Activated CD4-positive, alpha-beta T cell treated with anti-CD3 and anti-CD28 coated beads, Interleukin-2, amount 50 U/mL, for 48 hours (primary cell): ENCODE results near the gene BCKDHB.
"Not testable (repeated sequence)": the region's sequence is repeated elsewhere in the genome, so short reads cannot be mapped to it uniquely, and the experiment has no call there.

Experiments
- DNase-seq, 2 experiments: peaks; one replicate each; pipeline ENCODE4 v3.0.0-alpha.2; 2020

BCKDHB gene

DNA sequence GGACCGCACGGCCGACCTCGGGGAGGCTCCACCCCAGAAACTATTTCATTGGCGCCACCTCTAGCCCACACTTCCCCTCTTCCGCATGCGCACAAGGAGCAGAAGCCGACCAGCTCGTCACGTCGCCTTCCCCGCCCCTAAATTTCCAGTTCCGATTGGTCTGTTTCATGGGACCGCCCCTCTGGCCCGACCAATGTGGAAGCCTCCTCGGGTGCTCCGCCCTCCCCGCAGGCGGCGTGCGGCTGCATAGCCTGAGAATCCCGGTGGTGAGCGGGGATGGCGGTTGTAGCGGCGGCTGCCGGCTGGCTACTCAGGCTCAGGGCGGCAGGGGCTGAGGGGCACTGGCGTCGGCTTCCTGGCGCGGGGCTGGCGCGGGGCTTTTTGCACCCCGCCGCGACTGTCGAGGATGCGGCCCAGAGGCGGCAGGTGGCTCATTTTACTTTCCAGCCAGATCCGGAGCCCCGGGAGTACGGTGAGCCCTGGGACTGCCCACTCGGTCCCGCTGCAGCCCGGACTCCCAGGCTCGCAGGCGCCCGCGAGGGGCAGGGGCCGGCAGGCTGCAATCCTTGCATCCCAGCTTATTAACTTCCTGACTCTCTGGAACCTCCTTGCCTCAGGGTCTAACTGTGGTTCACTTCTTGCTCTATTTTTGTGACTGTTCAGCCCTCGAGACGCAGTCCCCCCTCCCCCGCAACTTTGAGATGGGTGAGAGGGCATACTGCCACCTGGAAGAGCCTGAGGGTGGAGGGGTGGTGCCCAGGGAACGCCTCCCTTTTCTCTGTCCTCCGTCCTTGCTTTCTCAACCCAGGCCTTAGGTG lies at the start of gene BCKDHB:
BCKDHB (plus strand) TSS at position 254 of the 818 bp plus-strand sequence; CDS start at position 277, 23 bp downstream.
- DNase-seq, result peak; percentile 97 to 98

DNA sequence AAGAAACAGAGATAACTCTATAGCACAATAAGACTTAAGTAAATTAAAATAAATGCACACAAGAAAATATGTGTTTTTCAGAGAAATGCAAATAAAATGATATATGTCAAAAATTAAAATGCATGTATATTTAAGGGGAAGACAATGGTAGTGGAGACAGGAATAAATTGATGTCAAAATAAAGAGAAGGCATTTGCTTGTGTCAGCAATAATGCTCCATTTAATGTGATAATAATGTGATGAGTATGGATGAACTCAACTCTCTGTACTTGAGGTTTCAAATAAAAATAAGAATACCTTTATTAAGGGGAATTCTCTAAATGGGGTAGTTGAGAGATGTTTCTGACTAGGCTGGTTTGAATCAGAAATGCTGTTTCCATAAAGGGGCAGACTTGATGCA lies 45.7 kb upstream of the BCKDHB start:
- no peak for DNase-seq

DNA sequence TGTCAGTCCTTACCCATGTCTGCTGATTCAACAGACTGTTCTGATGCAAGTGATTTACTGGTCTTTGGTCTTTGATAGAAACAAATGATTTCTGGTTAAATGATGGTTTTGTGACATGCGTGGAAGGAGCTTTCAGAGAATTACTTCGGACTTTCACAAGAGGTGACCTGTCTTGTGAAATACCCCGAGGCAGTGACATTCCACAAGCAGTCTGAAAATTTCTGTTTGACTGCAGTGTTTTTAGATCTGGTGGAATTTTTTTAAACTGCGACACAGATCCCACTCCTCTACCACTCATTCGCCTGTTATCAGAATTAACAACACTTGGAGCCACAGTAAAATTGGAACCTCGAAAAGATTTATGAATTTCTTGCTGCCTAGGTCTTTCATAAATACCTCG lies 38.3 kb upstream of the BCKDHB start:
- DNase-seq, result not testable (repeated sequence)

- not testable (repeated sequence) for DNase-seq
These were observed 36.0 kb upstream of the BCKDHB start for GRCh38 chr6:80070431-80070830.

- DNase-seq, result no peak
These were observed 29.4 kb upstream of the BCKDHB start for GRCh38 chr6:80077067-80077466.

GRCh38 chr6:80088637-80089036 lies 17.8 kb upstream of the BCKDHB start:
- no peak for DNase-seq

- DNase-seq, result no peak
These were observed 15.0 kb upstream of the BCKDHB start for GRCh38 chr6:80091506-80091905.

- DNase-seq, result no peak
These were observed 12.5 kb upstream of the BCKDHB start for GRCh38 chr6:80094017-80094416.

- DNase-seq, result no peak
These were observed 10.9 kb upstream of the BCKDHB start for GRCh38 chr6:80095600-80095999.

- DNase-seq, result no peak
These were observed 8.1 kb upstream of the BCKDHB start for GRCh38 chr6:80098392-80098791.

- no peak for DNase-seq
These were observed 2.0 kb upstream of the BCKDHB start for GRCh38 chr6:80104520-80104919.

DNA sequence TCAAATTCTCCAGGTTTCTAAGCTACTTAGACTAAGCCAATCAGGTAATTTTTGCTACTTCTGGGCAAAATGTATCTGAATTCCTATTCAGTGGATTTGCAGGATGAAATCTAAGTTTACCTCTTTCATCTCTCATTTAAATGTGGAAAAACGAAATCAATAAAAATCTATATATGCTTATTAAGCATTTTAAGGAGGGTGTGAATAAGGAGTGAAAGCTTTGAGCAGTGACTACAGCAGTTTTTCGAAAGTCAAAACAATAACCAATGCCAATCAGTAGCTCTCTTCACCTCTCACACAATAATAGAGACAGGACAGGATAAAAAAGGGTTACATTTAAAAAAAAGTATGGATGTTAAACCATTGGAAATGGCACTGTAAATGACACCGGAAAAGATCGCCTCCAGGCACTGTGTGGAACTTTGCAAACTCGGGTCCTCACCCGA lies 476 bp upstream of the BCKDHB start:
- no peak for DNase-seq

GRCh38 chr6:80122576-80122975 lies 16.1 kb downstream of the BCKDHB start:
- not testable (repeated sequence) for DNase-seq

GRCh38 chr6:80126657-80127345 lies 20.3 kb downstream of the BCKDHB start:
- no peak for DNase-seq

DNA sequence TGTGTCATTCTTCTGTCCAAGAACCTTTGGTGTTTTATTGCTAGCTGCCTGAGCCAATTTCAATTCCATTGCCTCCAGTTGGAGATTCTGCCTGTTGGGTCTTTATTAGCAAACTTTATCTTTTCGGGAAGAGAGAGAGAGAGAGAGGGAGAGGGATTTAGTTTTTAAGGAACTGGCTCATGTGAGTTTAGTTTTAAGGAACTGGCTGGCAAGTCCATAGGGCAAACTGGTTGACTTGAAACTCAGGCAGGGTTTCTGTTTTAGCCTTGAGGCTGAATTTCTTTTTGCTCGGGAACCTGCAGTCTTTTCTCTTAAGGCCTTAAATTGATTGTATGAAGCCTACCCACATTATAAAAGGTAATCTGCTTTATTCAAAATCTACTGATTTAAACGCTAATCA lies 23.0 kb downstream of the BCKDHB start:
- DNase-seq, result no peak

- DNase-seq, result peak; percentile 15 to 26
These were observed 26.5 kb downstream of the BCKDHB start for GRCh38 chr6:80133020-80133419.

GRCh38 chr6:80134065-80134464 lies 27.6 kb downstream of the BCKDHB start:
- no peak for DNase-seq

DNA sequence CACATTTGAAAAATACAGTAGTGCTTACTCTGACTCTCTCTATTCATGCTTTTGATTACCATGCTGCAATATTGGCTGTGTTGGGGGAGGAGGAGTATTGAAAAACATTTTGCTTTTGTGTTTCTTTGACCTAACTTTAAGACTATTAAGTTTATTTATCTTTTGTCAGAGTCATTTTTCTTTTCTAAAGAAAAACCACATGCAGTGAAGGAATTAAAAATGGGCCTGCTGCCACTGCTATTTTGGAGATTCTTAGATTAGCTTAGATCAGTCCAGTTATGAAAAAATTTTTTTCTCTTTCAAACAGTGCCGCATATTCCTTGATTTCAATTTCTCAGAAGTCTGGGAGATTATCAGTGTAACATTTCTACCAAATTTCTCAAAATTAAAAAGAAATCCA lies 36.1 kb downstream of the BCKDHB start:
- DNase-seq, result no peak

GRCh38 chr6:80143419-80143937 lies 37.0 kb downstream of the BCKDHB start:
- no peak for DNase-seq

DNA sequence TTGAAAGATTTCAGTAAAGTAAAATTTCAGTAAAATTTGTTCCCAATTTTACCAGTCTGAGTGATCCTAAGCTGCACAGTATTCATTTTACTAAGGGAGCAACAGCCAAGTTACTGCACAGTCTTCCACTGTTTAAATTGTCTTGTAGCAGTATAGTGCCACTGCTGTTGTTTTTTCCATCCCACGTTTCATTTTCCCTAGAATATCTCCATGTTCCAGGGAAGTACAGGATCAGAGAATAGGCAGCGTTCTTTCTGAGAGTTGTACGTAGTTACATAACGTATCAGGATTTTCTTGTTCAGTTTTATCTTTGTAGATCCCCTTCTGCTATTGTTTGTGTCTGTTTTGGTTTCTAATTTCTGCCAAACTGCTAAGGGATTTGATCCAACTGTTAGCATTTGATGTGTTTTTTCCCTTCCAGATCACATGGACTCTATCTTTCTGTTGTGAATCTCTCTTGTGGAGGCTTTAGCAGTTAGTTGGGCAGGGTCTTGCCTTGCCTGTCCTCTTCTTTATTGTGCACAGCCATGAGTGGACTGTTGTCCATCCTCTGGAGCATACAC lies 38.4 kb downstream of the BCKDHB start:
- no peak for DNase-seq

DNA sequence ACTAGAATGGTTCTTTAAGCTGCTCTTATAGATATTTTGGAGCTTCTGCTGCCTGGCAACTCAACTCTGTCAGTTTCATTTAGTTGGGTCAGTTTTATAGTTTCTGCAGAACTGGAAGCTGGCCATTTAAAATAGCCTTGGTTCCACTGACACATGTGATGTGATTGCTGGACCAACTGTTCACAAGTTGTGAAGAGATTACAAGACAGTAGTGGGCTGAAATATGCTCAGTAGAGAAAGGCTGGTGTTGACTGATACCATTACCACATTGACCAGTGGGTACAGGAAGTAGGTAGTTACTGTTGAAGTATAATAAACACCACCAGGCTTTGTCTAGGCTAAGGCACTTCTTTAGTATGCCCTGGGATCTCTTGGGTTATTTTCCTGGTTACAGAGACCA lies 39.0 kb downstream of the BCKDHB start:
- DNase-seq, result no peak

- DNase-seq, result no peak
These were observed 39.5 kb downstream of the BCKDHB start for GRCh38 chr6:80145921-80146320.

GRCh38 chr6:80148220-80148619 lies 41.7 kb downstream of the BCKDHB start:
- DNase-seq, result no peak

DNA sequence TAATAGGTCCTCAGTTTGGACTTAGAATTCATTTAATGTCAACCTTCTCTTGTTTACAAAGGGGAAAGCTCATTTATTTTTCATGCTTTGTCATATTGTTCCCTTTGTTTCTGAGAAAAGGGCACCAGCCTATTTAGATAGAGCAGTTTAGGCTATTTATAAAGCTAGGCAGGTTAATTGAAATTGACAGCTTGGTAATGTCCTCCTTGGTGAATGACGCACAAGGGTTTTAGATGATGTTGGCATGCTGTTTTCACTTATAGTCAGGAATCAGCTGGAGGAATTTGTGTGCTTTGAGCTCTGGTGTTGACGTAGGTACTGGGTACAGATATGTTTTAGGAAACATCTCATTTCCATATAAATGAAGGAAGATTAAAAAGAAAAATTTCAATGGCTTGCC lies 45.2 kb downstream of the BCKDHB start:
- no peak for DNase-seq
